Testis (tissue), 2 donors: ENCODE data around the gene CDKAL1.

Source experiments
- CTCF ChIP-seq, 3 experiments: fragments of 450-650 bp in 2 of 3; fragments of 200-600 bp in 1 of 3; sonication (generic) in 1 of 3; IDR thresholded peaks; one replicate each; pipeline ENCODE4 v1.5.1; 2016 to 2019; ENCODE audit warnings: antibody characterized with exemption in 3 of 3, mild to moderate bottlenecking in 2 of 3, moderate library complexity in 1 of 3
- POLR2A ChIP-seq: fragments of 450-650 bp; IDR thresholded peaks from one replicate; pipeline ENCODE4 v1.6.1; 2017; ENCODE audit warnings: antibody characterized with exemption, mild to moderate bottlenecking, moderate library complexity

GRCh38 chr6:20657274-20657800 lies 123.1 kb downstream of the CDKAL1 start:
- TF ChIP-seq CTCF (IDR thresholded peaks at IDR 0.05), result no peak
- TF ChIP-seq POLR2A, result no peak
